Measurements from ENCODE around the gene ZNF367. TPM values are rescaled to one million over a fixed set of nuclear protein-coding genes. Genes with fewer than 3 reads are reported as not detected.
A peak's percentile ranks its signal among the peaks of the same experiment; 100 is the strongest.

The ZNF367 gene
- total and polyA plus RNA-seq, 7 experiments from 2014 or later = 0.71 to 22.9 (median 4.4) TPM

GRCh38 chr9:96430377-96430776 is 12.2 kb upstream of the ZNF367 start:
- CTCF ChIA-PET = no interaction called here
- DNase-seq = no peak
- no peak for ATAC-seq
- POLR2A ChIA-PET = no interaction called here
- Mint-ChIP-seq H3K4me1 (peaks cover 0 to 4% (median 0%) of the 10 kb centered on the region in 7 donors), H3K36me3 (peaks cover 0 to 4% (median 0%) of the 10 kb centered on the region in 5 donors), H3K27me3 (peaks cover 0 to 27% (median 0%) of the 10 kb centered on the region in 5 donors), H3K4me3 (no peak overlapping the region), H3K27ac (no peak overlapping the region), H3K9me3 (peaks cover 0 to 2% (median 0%) of the 10 kb centered on the region in 11 donors)
- intact Hi-C loops (cut with micrococcal nuclease) = no loop called here
- no peak overlapping the region for H3K27ac ChIP-seq (ENCODE audit: low read depth, low read length)
- H3K9me3 ChIP-seq (ENCODE audit: control insufficient read depth in 2 of 3, low read length in 3 of 3) = no peaks in the 10 kb centered on the region
- H3K4me1 ChIP-seq (ENCODE audit: control insufficient read depth in 2 of 2, insufficient read depth in 2 of 2, low read length in 2 of 2) = peaks cover 0 to 12% of the 10 kb centered on the region in 2 donors
- H3K27me3 ChIP-seq (ENCODE audit: control insufficient read depth in 2 of 2, insufficient read depth in 2 of 2, low read length in 2 of 2) = no peaks in the 10 kb centered on the region
- no peak overlapping the region for H3K4me3 ChIP-seq (ENCODE audit: low read length)
- no peaks in the 10 kb centered on the region for H3K36me3 ChIP-seq (ENCODE audit: control insufficient read depth in 2 of 3, insufficient read depth in 3 of 3, low read length in 3 of 3)

GRCh38 chr9:96429732-96430131 is 11.6 kb upstream of the ZNF367 start:
- H3K9me3 ChIP-seq (ENCODE audit: control insufficient read depth in 2 of 3, low read length in 3 of 3) = no peaks in the 10 kb centered on the region
- no peak overlapping the region for H3K27ac Mint-ChIP-seq
- intact Hi-C loops (cut with micrococcal nuclease) = no loop called here
- H3K36me3 Mint-ChIP-seq = peaks cover 0 to 4% (median 0%) of the 10 kb centered on the region in 5 donors
- no peaks in the 10 kb centered on the region for H3K36me3 ChIP-seq (ENCODE audit: control insufficient read depth in 2 of 3, insufficient read depth in 3 of 3, low read length in 3 of 3)
- H3K27me3 Mint-ChIP-seq = peaks cover 0 to 27% (median 0%) of the 10 kb centered on the region in 5 donors
- H3K27ac ChIP-seq (ENCODE audit: low read depth, low read length) = no peak overlapping the region
- H3K4me1 Mint-ChIP-seq = peaks cover 0 to 5% (median 0%) of the 10 kb centered on the region in 7 donors
- peaks cover 0 to 2% (median 0%) of the 10 kb centered on the region in 11 donors for H3K9me3 Mint-ChIP-seq
- ChIA-PET CTCF (no interaction called here), POLR2A (no interaction called here)
- H3K4me3 Mint-ChIP-seq = no peak overlapping the region
- DNase-seq (no peak), ATAC-seq (no peak)
- H3K4me1 ChIP-seq (ENCODE audit: control insufficient read depth in 2 of 2, insufficient read depth in 2 of 2, low read length in 2 of 2) = peaks cover 0 to 19% of the 10 kb centered on the region in 2 donors
- no peaks in the 10 kb centered on the region for H3K27me3 ChIP-seq (ENCODE audit: control insufficient read depth in 2 of 2, insufficient read depth in 2 of 2, low read length in 2 of 2)
- H3K4me3 ChIP-seq (ENCODE audit: low read length) = no peak overlapping the region

GRCh38 chr9:96425500-96426169 is 7.5 kb upstream of the ZNF367 start:
- Mint-ChIP-seq H3K27me3 (peaks cover 0 to 18% (median 0%) of the 10 kb centered on the region in 5 donors), H3K4me1 (peaks cover 0 to 14% (median 0%) of the 10 kb centered on the region in 7 donors), H3K9me3 (peaks cover 0 to 2% (median 0%) of the 10 kb centered on the region in 11 donors), H3K4me3 (no peak overlapping the region), H3K36me3 (no peaks in the 10 kb centered on the region), H3K27ac (peak overlapping the region in 1 of 9 donors; percentile 77)
- ATAC-seq (no peak), DNase-seq (no peak)
- no peak overlapping the region for H3K4me3 ChIP-seq (ENCODE audit: low read length)
- POLR2A ChIA-PET = interaction anchor here (0.6 kb wide), 1 partner anchor 43 kb away, joined by 3 read pairs; no protein-coding TSS in a partner anchor
- no peak overlapping the region for H3K27ac ChIP-seq (ENCODE audit: low read depth, low read length)
- CTCF ChIA-PET = interaction anchor here (0.7 kb wide), 1 partner anchor 13 kb away, joined by 4 read pairs; no protein-coding TSS in a partner anchor
- peaks cover 0 to 21% of the 10 kb centered on the region in 2 donors for H3K4me1 ChIP-seq (ENCODE audit: control insufficient read depth in 2 of 2, insufficient read depth in 2 of 2, low read length in 2 of 2)
- no peaks in the 10 kb centered on the region for H3K9me3 ChIP-seq (ENCODE audit: control insufficient read depth in 2 of 3, low read length in 3 of 3)
- H3K27me3 ChIP-seq (ENCODE audit: control insufficient read depth in 2 of 2, insufficient read depth in 2 of 2, low read length in 2 of 2) = no peaks in the 10 kb centered on the region
- no peaks in the 10 kb centered on the region for H3K36me3 ChIP-seq (ENCODE audit: control insufficient read depth in 2 of 3, insufficient read depth in 3 of 3, low read length in 3 of 3)
- intact Hi-C loops (cut with micrococcal nuclease) = no loop called here

GRCh38 chr9:96423985-96424336 is 5.8 kb upstream of the ZNF367 start:
- no peaks in the 10 kb centered on the region for H3K36me3 ChIP-seq (ENCODE audit: control insufficient read depth in 2 of 3, insufficient read depth in 3 of 3, low read length in 3 of 3)
- ChIA-PET CTCF (interaction anchor here (0.6 kb wide), 1 partner anchor 109 kb away, joined by 3 read pairs; no protein-coding TSS in a partner anchor), POLR2A (interaction anchor here (1.2 to 1.6 kb wide), 2 partner anchors 25 to 27 kb away, joined by 3 read pairs; no protein-coding TSS in a partner anchor)
- H3K9me3 Mint-ChIP-seq = peaks cover 0 to 2% (median 0%) of the 10 kb centered on the region in 11 donors
- H3K4me3 ChIP-seq (ENCODE audit: low read length) = no peak overlapping the region
- peaks cover 0 to 31% of the 10 kb centered on the region in 2 donors for H3K4me1 ChIP-seq (ENCODE audit: control insufficient read depth in 2 of 2, insufficient read depth in 2 of 2, low read length in 2 of 2)
- H3K27ac ChIP-seq (ENCODE audit: low read depth, low read length) = no peak overlapping the region
- H3K27me3 ChIP-seq (ENCODE audit: control insufficient read depth in 2 of 2, insufficient read depth in 2 of 2, low read length in 2 of 2) = no peaks in the 10 kb centered on the region
- H3K4me3 Mint-ChIP-seq = no peak overlapping the region
- H3K36me3 Mint-ChIP-seq = no peaks in the 10 kb centered on the region
- DNase-seq = no peak
- intact Hi-C loops (cut with micrococcal nuclease) = no loop called here
- peaks cover 4 to 28% (median 10%) of the 10 kb centered on the region in 7 donors for H3K4me1 Mint-ChIP-seq
- peaks cover 0 to 13% (median 0%) of the 10 kb centered on the region in 5 donors for H3K27me3 Mint-ChIP-seq
- no peaks in the 10 kb centered on the region for H3K9me3 ChIP-seq (ENCODE audit: control insufficient read depth in 2 of 3, low read length in 3 of 3)
- no peak for ATAC-seq
- peak overlapping the region in 1 of 9 donors; percentile 45 for H3K27ac Mint-ChIP-seq

GRCh38 chr9:96423322-96423984 is 5.3 kb upstream of the ZNF367 start:
- Histone ChIP-seq H3K4me3 (ENCODE audit: low read length) (no peak overlapping the region), H3K9me3 (ENCODE audit: control insufficient read depth in 2 of 3, low read length in 3 of 3) (no peaks in the 10 kb centered on the region), H3K27ac (ENCODE audit: low read depth, low read length) (no peak overlapping the region), H3K4me1 (ENCODE audit: control insufficient read depth in 2 of 2, insufficient read depth in 2 of 2, low read length in 2 of 2) (peaks cover 0 to 31% of the 10 kb centered on the region in 2 donors), H3K27me3 (ENCODE audit: control insufficient read depth in 2 of 2, insufficient read depth in 2 of 2, low read length in 2 of 2) (no peaks in the 10 kb centered on the region), H3K36me3 (ENCODE audit: control insufficient read depth in 2 of 3, insufficient read depth in 3 of 3, low read length in 3 of 3) (no peaks in the 10 kb centered on the region)
- Mint-ChIP-seq H3K4me1 (peaks cover 4 to 28% (median 10%) of the 10 kb centered on the region in 7 donors), H3K4me3 (no peak overlapping the region), H3K27me3 (peaks cover 0 to 13% (median 0%) of the 10 kb centered on the region in 5 donors), H3K9me3 (peaks cover 0 to 2% (median 0%) of the 10 kb centered on the region in 11 donors), H3K36me3 (no peaks in the 10 kb centered on the region), H3K27ac (peak overlapping the region in 2 of 9 donors; percentile 4 to 6)
- intact Hi-C loops (cut with micrococcal nuclease) = no loop called here
- ATAC-seq (no peak), DNase-seq (no peak)
- ChIA-PET CTCF (interaction anchor here (0.6 kb wide), 1 partner anchor 108 kb away, joined by 3 read pairs; no protein-coding TSS in a partner anchor), POLR2A (interaction anchor here (1.2 to 1.6 kb wide), 2 partner anchors 26 to 28 kb away, joined by 3 read pairs; no protein-coding TSS in a partner anchor)

- H3K36me3 ChIP-seq (ENCODE audit: control insufficient read depth in 2 of 3, insufficient read depth in 3 of 3, low read length in 3 of 3) = peaks cover 0 to 12% (median 0%) of the 10 kb centered on the region in 3 experiments
- POLR2A ChIA-PET = no interaction called here
- CTCF ChIA-PET = interaction anchor here (0.6 kb wide), 1 partner anchor 25 kb away, joined by 4 read pairs; no protein-coding TSS in a partner anchor
- no peaks in the 10 kb centered on the region for H3K9me3 ChIP-seq (ENCODE audit: control insufficient read depth in 2 of 3, low read length in 3 of 3)
- peaks cover 12 to 36% (median 21%) of the 10 kb centered on the region in 7 donors for H3K4me1 Mint-ChIP-seq
- no peaks in the 10 kb centered on the region for H3K27me3 ChIP-seq (ENCODE audit: control insufficient read depth in 2 of 2, insufficient read depth in 2 of 2, low read length in 2 of 2)
- peak overlapping the region in 2 of 10 donors; percentile 66 to 94 for H3K4me3 Mint-ChIP-seq
- no peaks in the 10 kb centered on the region for H3K9me3 Mint-ChIP-seq
- peaks cover 6 to 29% of the 10 kb centered on the region in 2 donors for H3K4me1 ChIP-seq (ENCODE audit: control insufficient read depth in 2 of 2, insufficient read depth in 2 of 2, low read length in 2 of 2)
- H3K27me3 Mint-ChIP-seq = peaks cover 0 to 2% (median 0%) of the 10 kb centered on the region in 5 donors
- DNase-seq (no peak), ATAC-seq (no peak)
- H3K4me3 ChIP-seq (ENCODE audit: low read length) = no peak overlapping the region
- peak overlapping the region in 8 of 9 donors; percentile 8 to 91 (median 84) for H3K27ac Mint-ChIP-seq
- no peak overlapping the region for H3K27ac ChIP-seq (ENCODE audit: low read depth, low read length)
- no peaks in the 10 kb centered on the region for H3K36me3 Mint-ChIP-seq
- intact Hi-C loops (cut with micrococcal nuclease) = no loop called here
Observed at GRCh38 chr9:96420468-96421219, 2.5 kb upstream of the ZNF367 start.
